Endothelial cell of umbilical vein (primary cell): Measurements from ENCODE around the gene EIF2D. TPM values are rescaled to one million over a fixed set of nuclear protein-coding genes. Genes with fewer than 3 reads are reported as not detected.

ENCODE experiments used
- BruUV-seq: library from RNA; stranded (reverse); fragments of 400-500 nt; replicated peaks from 2 replicates; lab custom pipeline; 2021; lab: Mats Ljungman, UMichigan
- CTCF ChIA-PET: fragments of 300-600, 350-600 bp; sonication (Branson Sonifier 250); formaldehyde crosslinking; loops from one replicate; lab custom pipeline; 2021; ENCODE audit warnings: antibody characterized with exemption, inconsistent platforms; lab: Charles Lee
- POLR2A ChIA-PET: fragments of 300-600, 350-600 bp; sonication (Branson Sonifier 250); formaldehyde crosslinking; loops from one replicate; lab custom pipeline; 2021; ENCODE audit warnings: antibody characterized with exemption, inconsistent platforms; lab: Charles Lee
- DNase-seq: peaks from one replicate; pipeline ENCODE4 v3.0.0-alpha.2; 2011; ENCODE audit warnings: low read depth, low spot score
- FAIRE-seq: peaks from 2 replicates; lab custom pipeline; 2011; peaks lifted over from hg19 to GRCh38; lab: Jason Lieb, UNC
- H2AFZ ChIP-seq: 2 replicates; pipeline ENCODE4 v1.6.0; 2012; ENCODE audit warnings: low read depth, low read length, control low read depth, inconsistent platforms
- H3K27ac ChIP-seq: 2 replicates; pipeline ENCODE4 v1.5.1; 2011; ENCODE audit warnings: low read depth, mild to moderate bottlenecking, control low read depth, low read length, moderate library complexity; ENCODE audit not compliant: insufficient read depth
- H3K27me3 ChIP-seq, 2 experiments: 2 replicates each; pipeline versions ENCODE4 v1.6.0 to v1.6.1; 2011; ENCODE audit warnings: low read length in 2 of 2, mixed read lengths in 1 of 2; ENCODE audit not compliant: control insufficient read depth in 2 of 2, insufficient read depth in 2 of 2
- H3K36me3 ChIP-seq, 2 experiments: 2 replicates in 1 of 2; 3 replicates in 1 of 2; pipeline ENCODE4 v1.5.1; 2011; ENCODE audit warnings: low read length in 2 of 2, mild to moderate bottlenecking in 1 of 2, moderate library complexity in 1 of 2; ENCODE audit not compliant: control insufficient read depth in 2 of 2, insufficient read depth in 2 of 2; ENCODE audit errors: extremely low read depth in 1 of 2
- H3K4me1 ChIP-seq: 3 replicates; pipeline ENCODE4 v1.5.1; 2011; ENCODE audit warnings: mild to moderate bottlenecking, low read length; ENCODE audit not compliant: control insufficient read depth, insufficient read depth; ENCODE audit errors: extremely low read depth
- H3K4me2 ChIP-seq: 2 replicates; pipeline ENCODE4 v1.6.1; 2011; ENCODE audit warnings: low read length, control low read depth, mixed read lengths; ENCODE audit not compliant: insufficient read depth
- H3K4me3 ChIP-seq, 3 experiments: fragments of 200-600 bp in 1 of 3; sonication (generic), shearing (Covaris generic) in 1 of 3; replicated peaks in 1 of 3; 2 replicates each; pipeline ENCODE4 v1.5.1; 2011 to 2016; ENCODE audit warnings: control low read depth in 3 of 3, low read length in 3 of 3, mild to moderate bottlenecking in 2 of 3, inconsistent platforms in 1 of 3, low read depth in 1 of 3, moderate library complexity in 1 of 3; ENCODE audit not compliant: insufficient read depth in 1 of 3
- H3K79me2 ChIP-seq: 2 replicates; pipeline ENCODE4 v1.6.0; 2012; ENCODE audit warnings: low read length, inconsistent platforms; ENCODE audit not compliant: control insufficient read depth, insufficient read depth
- H3K9ac ChIP-seq: replicated peaks from 2 replicates; pipeline ENCODE3; 2011; ENCODE audit warnings: low read length, control low read depth; ENCODE audit not compliant: insufficient read depth; ENCODE audit errors: extremely low read depth
- H3K9me1 ChIP-seq: replicated peaks from 3 replicates; pipeline ENCODE4 v1.6.0; 2011; ENCODE audit warnings: mild to moderate bottlenecking, low read length; ENCODE audit not compliant: control insufficient read depth, insufficient read depth; ENCODE audit errors: extremely low read depth
- H3K9me3 ChIP-seq: replicated peaks from 2 replicates; pipeline ENCODE4 v1.5.1; 2012; ENCODE audit warnings: low read length, inconsistent platforms; ENCODE audit not compliant: control insufficient read depth, insufficient read depth
- H4K20me1 ChIP-seq: replicated peaks from 2 replicates; pipeline ENCODE3; 2011; ENCODE audit warnings: mild to moderate bottlenecking, low read length; ENCODE audit not compliant: control insufficient read depth, insufficient read depth; ENCODE audit errors: extremely low read depth
- CTCF ChIP-seq, 2 donors: IDR thresholded peaks; 1 replicate in 1 of 2; 2 replicates in 1 of 2; pipeline ENCODE4 v1.5.1; 2011; ENCODE audit warnings: low read length in 2 of 2, mild to moderate bottlenecking in 2 of 2, moderate library complexity in 2 of 2, control low read depth in 1 of 2, inconsistent platforms in 1 of 2, low read depth in 1 of 2; ENCODE audit not compliant: insufficient read depth in 1 of 2; ENCODE audit errors: extremely low read depth in 1 of 2
- EZH2 ChIP-seq: IDR thresholded peaks from 2 replicates; pipeline ENCODE4 v1.6.1; 2012; ENCODE audit warnings: borderline replicate concordance, low read depth, mild to moderate bottlenecking, moderate library complexity, low read length, inconsistent platforms; ENCODE audit not compliant: severe bottlenecking
- FOS ChIP-seq: IDR thresholded peaks from 2 replicates; pipeline ENCODE4 v1.6.1; 2011; ENCODE audit warnings: mild to moderate bottlenecking, low read length, moderate library complexity, borderline replicate concordance; ENCODE audit not compliant: insufficient read depth
- GATA2 ChIP-seq: IDR thresholded peaks from 2 replicates; pipeline ENCODE4 v1.7.0; 2011; ENCODE audit warnings: low read depth, mild to moderate bottlenecking, moderate library complexity, mixed read lengths, low read length; ENCODE audit not compliant: insufficient read length, insufficient read depth
- JUN ChIP-seq: IDR thresholded peaks from 2 replicates; pipeline ENCODE4 v1.6.1; 2011; ENCODE audit warnings: borderline replicate concordance, low read depth; ENCODE audit not compliant: insufficient read length, insufficient read depth
- MAX ChIP-seq: IDR thresholded peaks from 2 replicates; pipeline ENCODE4 v1.6.1; 2011; ENCODE audit not compliant: insufficient read depth, insufficient read length
- MYC ChIP-seq: IDR thresholded peaks from one replicate; pipeline ENCODE4 v1.6.1; 2011; ENCODE audit warnings: mild to moderate bottlenecking, low read depth, low read length
- POLR2A ChIP-seq: IDR thresholded peaks from 2 replicates; pipeline ENCODE4 v1.6.1; 2012; ENCODE audit warnings: low read depth, mild to moderate bottlenecking, control low read depth, low read length
- POLR2AphosphoS5 ChIP-seq: IDR thresholded peaks from 2 replicates; pipeline ENCODE4 v1.6.1; 2012; ENCODE audit warnings: low read depth, mild to moderate bottlenecking, control low read depth, low read length, moderate library complexity; ENCODE audit not compliant: insufficient read depth
- dilution Hi-C: fragments of 300-500 bp; cut with MboI; formaldehyde crosslinking; loops from one replicate; pipeline ENCODE4 v1.15.0; 2019; ENCODE audit warnings: low sequenced_read_pairs; ENCODE audit not compliant: extremely low pct_ligation_motif_present
- intact Hi-C: fragments of 100-400 bp; cut with micrococcal nuclease; formaldehyde crosslinking; loops from one replicate; pipeline ENCODE4 v1.10.0; 2022
- polyA plus RNA-seq, 4 experiments: library from polyadenylated mRNA; depleted of rRNA in 3 of 4; stranded (reverse) in 3 of 4; unstranded in 1 of 4; fragments of >200 nt; gene quantifications; 2 replicates each; pipeline versions ENCODE4 v1.2.1 to v1.2.3, GENCODE V29; 2011 to 2012; ENCODE audit warnings: missing spikeins in 1 of 4
- total RNA-seq: library from RNA; stranded (reverse); gene quantifications from 2 replicates; pipeline ENCODE4 v1.2.3, GENCODE V29; 2021

The EIF2D gene
- total and polyA plus RNA-seq, 2 donors (not counting 3 experiments of a cell fraction or from before 2014, with no cell fraction given) = 48.0 to 54.1 TPM

DNA sequence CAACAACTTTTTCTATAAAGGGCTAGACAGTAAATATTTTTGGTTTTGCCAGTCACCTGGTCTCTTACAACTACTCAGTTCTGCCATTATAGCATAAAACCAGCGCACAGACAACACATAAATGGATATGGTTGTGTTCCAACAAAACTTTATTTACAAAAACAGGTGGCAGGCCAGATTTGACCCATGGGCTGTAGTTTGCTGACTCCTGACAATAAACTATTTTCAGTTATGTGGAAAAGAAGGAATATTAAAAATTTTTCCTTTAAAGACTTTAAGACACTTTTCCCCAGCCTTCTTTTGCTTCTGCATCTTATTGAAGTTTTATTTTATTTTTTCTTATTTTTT lies 16.0 kb downstream of the EIF2D start:
- BruUV-seq = no TSS peak
- no peaks in the 10 kb centered on the region for H3K79me2 ChIP-seq
- dilution Hi-C loops (no loop called here), intact Hi-C loops (no loop called here)
- POLR2A ChIA-PET = no interaction called here
- no peak overlapping the region for H3K4me3 ChIP-seq
- FAIRE-seq (no peak), DNase-seq (no peak)
- H3K9me3 ChIP-seq = no peaks in the 10 kb centered on the region
- no peaks in the 10 kb centered on the region for H3K4me1 ChIP-seq
- TF ChIP-seq POLR2A (no peak), GATA2 (no peak), FOS (no peak), POLR2AphosphoS5 (no peak), MYC (no peak), JUN (no peak), CTCF (IDR thresholded peaks at IDR 0.05; ENCODE audit: extremely low read depth in 1 of 2, insufficient read depth in 1 of 2, low read depth in 1 of 2, low read length in 2 of 2) (no peak), MAX (no peak), EZH2 (no peak)
- H2AFZ ChIP-seq = no peak overlapping the region
- CTCF ChIA-PET = no interaction called here
- no peak overlapping the region for H3K27ac ChIP-seq
- no peaks in the 10 kb centered on the region for H3K9me1 ChIP-seq
- H3K4me2 ChIP-seq = no peak overlapping the region
- peaks cover 15 to 42% of the 10 kb centered on the region in 2 experiments for H3K36me3 ChIP-seq
- H3K27me3 ChIP-seq = no peaks in the 10 kb centered on the region
- no peaks in the 10 kb centered on the region for H4K20me1 ChIP-seq
- no peak overlapping the region for H3K9ac ChIP-seq
